Skeletal muscle satellite cell (primary cell): Measurements from ENCODE around the gene ZNF581.

ENCODE experiments used
- H3K27me3 ChIP-seq: 2 replicates; pipeline ENCODE4 v1.7.0; 2013; ENCODE audit warnings: low read length; ENCODE audit not compliant: control insufficient read depth, insufficient read depth
- H3K36me3 ChIP-seq: 2 replicates; pipeline ENCODE4 v1.7.0; 2013; ENCODE audit warnings: mild to moderate bottlenecking, control low read depth, low read length; ENCODE audit not compliant: insufficient read depth
- H3K4me1 ChIP-seq: 2 replicates; pipeline ENCODE4 v1.7.0; 2013; ENCODE audit warnings: low read length; ENCODE audit not compliant: control insufficient read depth, insufficient read depth
- H3K4me2 ChIP-seq: 2 replicates; pipeline ENCODE4 v1.7.0; 2013; ENCODE audit warnings: mild to moderate bottlenecking, low read length
- H3K4me3 ChIP-seq: 2 replicates; pipeline ENCODE4 v1.7.0; 2013; ENCODE audit warnings: low read length
- H3K9ac ChIP-seq: 2 replicates; pipeline ENCODE4 v1.7.0; 2013; ENCODE audit warnings: mild to moderate bottlenecking, low read depth, low read length, moderate library complexity
- H3K9me3 ChIP-seq: replicated peaks from 2 replicates; pipeline ENCODE4 v1.7.0; 2013; ENCODE audit warnings: mild to moderate bottlenecking, control low read depth, low read length

The ZNF581 gene

DNA sequence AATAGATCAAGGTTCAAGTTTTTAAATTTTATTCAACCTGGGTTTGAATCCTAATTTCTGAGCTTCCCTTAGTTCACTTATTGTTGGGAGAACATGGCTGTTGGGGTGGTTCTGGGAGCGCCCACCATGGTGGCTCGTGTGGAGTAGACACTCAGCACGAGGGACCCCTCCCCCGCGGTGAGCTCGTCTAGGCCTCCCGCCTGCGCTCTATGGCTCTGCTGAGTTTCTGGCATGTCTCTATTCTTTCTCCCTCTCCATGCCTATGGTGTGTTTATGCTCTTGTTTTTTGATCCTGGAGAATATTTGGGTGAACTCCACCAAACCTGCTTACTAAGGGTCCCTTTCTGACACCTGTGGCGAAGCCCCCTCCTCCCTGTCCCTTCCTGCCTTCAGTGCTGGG is 30.0 kb downstream of the ZNF581 start:
- Histone ChIP-seq H3K9me3 (no peaks in the 10 kb centered on the region), H3K4me1 (peaks cover 29% of the 10 kb centered on the region), H3K9ac (no peak overlapping the region), H3K36me3 (peaks cover 45% of the 10 kb centered on the region), H3K27me3 (no peaks in the 10 kb centered on the region), H3K4me2 (no peak overlapping the region), H3K4me3 (no peak overlapping the region)

DNA sequence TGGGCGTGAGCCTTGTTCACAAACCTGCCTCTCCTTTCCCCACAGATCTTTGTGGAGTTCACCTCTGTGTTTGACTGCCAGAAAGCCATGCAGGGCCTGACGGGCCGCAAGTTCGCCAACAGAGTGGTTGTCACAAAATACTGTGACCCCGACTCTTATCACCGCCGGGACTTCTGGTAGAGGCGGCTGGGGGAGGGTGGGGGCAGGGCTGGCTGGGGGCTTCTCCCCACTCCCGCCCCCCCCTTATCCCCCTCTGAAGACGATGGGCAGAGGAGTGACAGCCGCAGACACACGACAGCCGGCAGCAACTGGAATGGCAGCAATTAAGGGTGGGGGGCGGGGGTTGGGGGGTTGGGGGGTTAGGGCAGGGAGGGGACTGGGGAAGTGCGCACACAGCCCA is 30.4 kb downstream of the ZNF581 start:
- Histone ChIP-seq H3K27me3 (no peaks in the 10 kb centered on the region), H3K36me3 (peaks cover 46% of the 10 kb centered on the region), H3K4me1 (peaks cover 29% of the 10 kb centered on the region), H3K9me3 (no peaks in the 10 kb centered on the region), H3K4me3 (no peak overlapping the region), H3K9ac (no peak overlapping the region), H3K4me2 (no peak overlapping the region)

DNA sequence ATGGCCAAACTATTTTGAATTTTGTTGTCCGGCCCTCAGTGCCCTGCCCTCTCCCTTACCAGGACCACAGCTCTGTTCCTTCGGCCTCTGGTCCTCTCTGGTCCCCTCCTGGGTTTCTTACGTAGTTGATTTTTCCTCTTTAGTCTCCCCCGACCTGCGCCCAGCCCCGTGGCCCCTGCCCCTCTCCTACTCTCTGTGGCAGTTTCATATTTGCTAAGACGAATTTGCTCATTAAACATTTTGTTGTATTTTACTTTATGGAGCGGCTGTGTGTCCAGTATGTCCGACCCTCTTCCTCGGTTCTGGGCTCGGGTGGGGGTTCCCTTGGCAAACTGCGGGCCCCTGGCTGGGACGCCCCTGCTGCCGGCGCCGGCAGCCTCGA is 31.0 kb downstream of the ZNF581 start:
- Histone ChIP-seq H3K4me1 (peaks cover 34% of the 10 kb centered on the region), H3K4me3 (peak overlapping the region; percentile 76), H3K36me3 (peaks cover 46% of the 10 kb centered on the region), H3K4me2 (peak overlapping the region; percentile 88), H3K9ac (peak overlapping the region; percentile 72), H3K9me3 (no peaks in the 10 kb centered on the region), H3K27me3 (no peaks in the 10 kb centered on the region)

DNA sequence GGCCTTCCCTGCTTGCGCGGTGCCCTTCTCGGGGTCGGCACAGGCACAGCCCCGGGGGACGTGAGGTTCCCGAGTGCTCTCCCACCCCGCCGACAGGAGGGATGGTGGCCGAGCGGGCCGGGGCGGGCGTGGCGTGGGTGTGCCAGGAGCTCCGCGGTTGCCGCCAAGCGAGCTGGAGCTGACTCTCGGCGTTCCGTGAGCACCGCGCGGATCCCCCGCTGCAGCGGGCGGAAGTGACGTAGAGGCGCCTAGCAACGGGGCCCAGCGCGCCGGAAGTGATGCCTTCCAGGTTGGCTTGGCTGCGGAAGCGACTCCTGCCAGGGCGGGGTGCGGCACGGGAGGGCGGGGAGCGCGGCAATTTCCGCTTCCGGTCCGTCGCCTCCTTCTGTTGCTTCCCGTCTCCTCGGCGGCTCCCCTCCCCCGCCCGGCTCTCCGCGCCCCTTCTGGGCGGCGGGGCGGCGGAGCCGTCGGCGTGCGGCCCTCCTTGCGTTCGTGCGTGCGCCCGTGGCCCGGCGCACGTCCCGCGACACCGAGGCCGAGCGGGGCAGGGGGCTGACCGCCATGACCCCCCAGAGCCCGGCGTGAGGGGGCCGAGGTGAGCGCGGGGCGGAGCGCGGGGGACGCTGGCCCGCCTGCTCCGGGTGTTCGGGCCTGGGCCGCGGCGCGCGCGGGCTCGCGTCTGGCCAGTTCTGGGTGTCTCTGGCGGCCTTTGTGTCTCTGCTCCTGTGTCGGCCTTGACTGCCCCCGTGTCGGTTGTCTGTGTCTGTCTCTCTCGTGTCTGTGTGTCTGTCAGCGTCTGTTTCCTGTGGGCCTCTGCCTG is 31.6 kb downstream of the ZNF581 start, which contains the start of gene EPN1:
Gene EPN1 (plus strand): TSS at position 386 of the 820 bp plus-strand sequence. CDS start 3,402 bp downstream, outside the sequence.
- Histone ChIP-seq H3K4me2 (peak within 1 kb of the TSS; percentile 88), H3K9me3 (no peaks in the 10 kb centered on the region), H3K9ac (peak within 1 kb of the TSS; percentile 87), H3K27me3 (no peaks in the 10 kb centered on the region), H3K4me1 (peaks cover 40% of the 10 kb centered on the region), H3K4me3 (peak within 1 kb of the TSS; percentile 76), H3K36me3 (peaks cover 45% of the 10 kb centered on the region)

DNA sequence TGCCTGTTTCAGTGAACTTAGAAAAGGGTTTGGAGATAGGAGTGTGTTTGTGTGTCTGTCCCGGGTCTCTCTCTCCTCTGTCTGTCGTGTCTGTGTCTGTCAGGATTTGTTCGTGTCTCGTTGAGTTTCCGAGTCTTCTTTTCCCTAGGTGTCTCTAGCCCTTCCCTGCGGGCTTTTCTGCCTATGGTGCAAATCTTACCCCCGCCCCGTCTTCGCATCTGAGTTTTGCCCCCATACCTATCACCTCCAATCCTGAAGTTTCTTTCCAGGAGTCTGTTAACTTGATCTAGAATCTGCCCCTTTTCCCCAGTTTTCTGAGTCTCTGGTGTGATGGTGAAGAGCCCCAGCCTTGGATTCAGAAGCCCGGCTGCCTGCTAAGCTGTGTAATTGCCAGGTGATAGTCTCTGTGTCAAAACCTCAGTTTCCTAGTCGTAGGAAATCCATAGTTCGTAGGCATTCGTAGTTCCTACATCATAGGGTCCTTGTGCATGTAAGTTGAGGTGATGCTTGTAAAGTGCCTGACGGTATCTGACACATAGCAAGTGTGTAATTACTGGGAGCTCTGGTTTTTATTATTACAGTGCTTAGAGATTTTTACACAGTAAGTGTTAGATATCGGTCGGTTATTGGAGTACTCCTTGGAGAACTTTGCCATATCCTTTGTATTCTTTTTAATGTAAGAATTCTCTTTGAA is 32.4 kb downstream of the ZNF581 start:
- Histone ChIP-seq H3K4me2 (peak overlapping the region; percentile 88), H3K27me3 (no peaks in the 10 kb centered on the region), H3K9ac (peak overlapping the region; percentile 87), H3K4me3 (peak overlapping the region; percentile 76), H3K9me3 (no peaks in the 10 kb centered on the region), H3K36me3 (peaks cover 44% of the 10 kb centered on the region), H3K4me1 (peaks cover 40% of the 10 kb centered on the region)

DNA sequence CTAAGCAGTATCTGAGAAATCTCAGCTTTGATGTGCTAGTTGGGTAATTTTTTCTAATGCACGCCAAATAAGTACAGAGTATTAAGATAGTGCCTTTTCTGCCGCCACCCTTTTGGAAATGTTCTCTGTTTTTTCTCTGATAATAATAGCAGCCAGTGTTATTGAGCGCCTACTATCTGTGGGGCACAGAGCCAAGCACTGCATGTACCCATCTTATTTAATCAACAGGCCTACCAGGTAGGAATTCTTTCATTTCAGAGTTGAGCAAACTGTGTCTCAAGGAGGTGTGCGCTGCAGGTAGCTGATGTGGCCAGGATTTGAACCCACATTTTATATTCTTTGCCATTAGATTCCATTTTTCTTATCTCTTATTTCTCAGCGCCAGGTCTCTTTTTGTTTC is 32.9 kb downstream of the ZNF581 start:
- H3K36me3 ChIP-seq: peaks cover 46% of the 10 kb centered on the region
- peak overlapping the region; percentile 76 for H3K4me3 ChIP-seq
- peak overlapping the region; percentile 87 for H3K9ac ChIP-seq
- no peaks in the 10 kb centered on the region for H3K9me3 ChIP-seq
- peaks cover 39% of the 10 kb centered on the region for H3K4me1 ChIP-seq
- H3K4me2 ChIP-seq: peak overlapping the region; percentile 88
- H3K27me3 ChIP-seq: no peaks in the 10 kb centered on the region

DNA sequence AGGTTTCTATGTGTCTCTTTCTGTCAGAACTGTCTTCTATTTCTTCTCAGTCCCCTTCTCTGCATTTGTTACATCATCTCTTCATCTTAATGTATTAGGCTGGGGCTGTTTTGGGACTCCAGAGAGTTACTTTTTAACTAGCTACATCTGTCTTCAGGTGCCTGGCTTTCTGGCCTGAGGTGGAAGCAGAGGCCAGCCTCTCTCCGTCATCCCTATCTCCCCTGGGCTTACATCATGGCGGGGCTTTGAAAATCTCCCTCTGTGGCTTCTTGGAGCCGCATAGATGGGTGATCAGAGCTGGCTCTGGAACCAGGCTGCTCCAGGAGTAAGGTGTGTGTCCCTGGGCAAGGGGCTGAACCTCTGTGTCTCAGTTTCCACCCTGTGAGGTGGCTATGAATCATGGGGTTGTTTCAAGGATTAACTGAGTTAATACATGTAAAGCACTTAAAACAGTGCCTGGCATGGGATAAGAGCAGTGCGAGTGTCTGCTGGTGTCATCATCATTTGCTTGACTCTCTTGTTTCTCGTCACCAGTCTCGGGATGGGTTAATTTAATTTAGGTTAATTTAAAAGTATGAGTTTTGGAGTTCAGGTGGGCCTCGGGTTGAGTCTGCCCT is 33.5 kb downstream of the ZNF581 start:
- H3K4me1 ChIP-seq: peaks cover 37% of the 10 kb centered on the region
- no peaks in the 10 kb centered on the region for H3K9me3 ChIP-seq
- no peaks in the 10 kb centered on the region for H3K27me3 ChIP-seq
- peaks cover 48% of the 10 kb centered on the region for H3K36me3 ChIP-seq
- peak overlapping the region; percentile 87 for H3K9ac ChIP-seq
- peak overlapping the region; percentile 88 for H3K4me2 ChIP-seq
- H3K4me3 ChIP-seq: peak overlapping the region; percentile 76

DNA sequence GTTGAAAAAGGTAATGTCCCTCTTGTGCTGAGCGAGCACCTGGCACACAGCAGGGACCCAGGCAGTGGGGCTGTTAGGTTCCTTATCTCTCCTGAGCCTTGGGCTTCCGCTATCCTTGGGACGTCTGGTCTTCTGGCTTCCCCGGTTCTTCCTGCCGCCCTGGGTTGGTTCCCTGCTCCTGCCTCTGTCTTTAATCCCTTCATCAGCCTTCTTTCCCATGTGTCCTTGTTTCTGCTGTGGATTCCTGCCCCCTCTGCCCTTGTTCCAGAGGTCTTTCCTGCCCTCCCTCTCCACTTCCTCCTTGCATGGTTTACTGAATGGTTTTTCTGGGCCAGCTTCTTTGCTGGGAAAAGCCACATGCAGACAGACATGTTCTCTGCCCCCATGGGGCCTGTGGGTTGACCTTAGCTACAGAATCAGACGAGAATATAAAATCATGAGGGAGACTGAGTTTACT is 34.2 kb downstream of the ZNF581 start:
- Histone ChIP-seq H3K4me2 (peak overlapping the region; percentile 88), H3K9ac (no peak overlapping the region), H3K27me3 (no peaks in the 10 kb centered on the region), H3K4me3 (no peak overlapping the region), H3K36me3 (peaks cover 47% of the 10 kb centered on the region), H3K9me3 (no peaks in the 10 kb centered on the region), H3K4me1 (peaks cover 33% of the 10 kb centered on the region)

DNA sequence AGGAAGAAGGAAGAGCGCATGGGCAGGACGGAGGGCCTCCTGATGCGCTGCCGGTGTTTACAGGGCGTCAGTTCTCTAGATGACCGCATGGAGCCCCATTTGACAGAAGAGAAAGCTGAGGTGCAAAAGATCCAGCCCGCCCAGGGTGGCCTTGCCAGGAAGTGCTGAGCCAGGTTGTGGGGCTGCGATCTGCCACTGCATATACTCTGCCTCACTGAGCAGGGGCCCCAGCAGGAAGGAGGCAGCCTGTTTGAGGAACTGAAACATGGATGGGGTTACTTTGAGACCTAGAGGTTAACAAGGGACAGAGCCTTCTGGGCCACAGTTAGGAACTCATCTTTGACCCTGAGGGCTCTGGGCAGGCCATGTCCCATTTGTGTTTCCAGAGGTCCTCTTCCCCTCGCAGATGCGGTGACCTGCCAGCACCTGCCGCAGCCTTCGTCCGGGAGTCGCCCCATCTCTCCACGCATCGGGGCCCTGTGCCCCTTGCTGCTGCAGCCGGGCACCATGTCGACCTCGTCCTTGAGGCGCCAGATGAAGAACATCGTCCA is 34.7 kb downstream of the ZNF581 start:
- H3K9me3 ChIP-seq: no peaks in the 10 kb centered on the region
- H3K36me3 ChIP-seq: peaks cover 47% of the 10 kb centered on the region
- no peak overlapping the region for H3K4me3 ChIP-seq

DNA sequence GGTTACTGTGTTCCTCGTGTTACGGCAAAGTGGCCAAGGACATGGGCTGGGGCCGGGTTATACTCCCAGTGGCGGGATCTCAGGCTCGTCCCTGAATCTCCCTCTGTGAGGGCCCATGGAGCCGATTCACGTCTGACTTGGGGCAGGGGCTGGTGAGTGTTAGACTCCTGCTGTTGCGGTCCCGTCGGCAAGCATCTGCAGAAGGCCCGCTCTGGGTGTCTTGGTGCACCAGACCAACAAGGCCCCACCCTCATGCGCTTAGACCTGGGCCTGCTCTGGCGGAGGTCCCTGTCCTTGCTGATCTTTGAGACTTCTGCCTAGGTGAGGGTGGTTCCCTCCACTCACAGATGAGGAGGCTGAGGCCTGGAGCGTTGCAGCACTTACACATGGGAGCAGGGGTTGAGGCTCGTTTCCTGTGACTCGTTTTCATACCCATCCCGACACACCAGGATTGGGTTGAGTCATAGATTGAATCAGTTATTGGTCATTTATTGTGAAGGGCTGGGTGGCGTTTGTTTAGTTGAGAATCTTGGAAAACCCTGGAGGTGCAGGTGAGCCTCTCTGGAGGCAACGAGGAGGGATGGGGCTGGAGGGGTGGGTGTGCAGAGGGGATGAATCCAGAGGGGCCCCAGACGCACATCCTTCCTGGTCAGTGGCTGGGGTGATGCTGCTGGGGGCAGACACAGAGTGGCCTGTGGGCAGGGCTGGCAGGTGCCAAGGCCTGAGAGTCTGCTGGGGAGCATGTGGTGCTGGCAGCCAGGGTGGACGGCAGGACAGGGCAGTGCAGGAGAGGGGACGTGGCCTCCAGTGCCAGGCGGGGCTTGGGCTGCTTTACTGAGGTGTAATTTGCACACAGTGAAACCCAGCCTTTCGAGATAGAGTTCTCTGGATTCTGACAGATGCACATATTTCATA is 36.2 kb downstream of the ZNF581 start:
- Histone ChIP-seq H3K4me1 (peaks cover 29% of the 10 kb centered on the region), H3K36me3 (peaks cover 53% of the 10 kb centered on the region), H3K27me3 (no peaks in the 10 kb centered on the region)

More for the DNA sequence above, 34.7 kb downstream of the ZNF581 start:
- no peak overlapping the region for H3K9ac ChIP-seq
- H3K27me3 ChIP-seq: no peaks in the 10 kb centered on the region
- peaks cover 33% of the 10 kb centered on the region for H3K4me1 ChIP-seq
- no peak overlapping the region for H3K4me2 ChIP-seq

More for the DNA sequence above, 36.2 kb downstream of the ZNF581 start:
- Histone ChIP-seq H3K9me3 (no peaks in the 10 kb centered on the region), H3K4me2 (no peak overlapping the region), H3K9ac (no peak overlapping the region), H3K4me3 (no peak overlapping the region)
